Measurements from ENCODE around the gene SLC4A4. TPM values are rescaled to one million over a fixed set of nuclear protein-coding genes. Genes with fewer than 3 reads are reported as not detected.

SLC4A4 gene
- total RNA-seq, 1 donor from 2014 or later, result 3.2 TPM

DNA sequence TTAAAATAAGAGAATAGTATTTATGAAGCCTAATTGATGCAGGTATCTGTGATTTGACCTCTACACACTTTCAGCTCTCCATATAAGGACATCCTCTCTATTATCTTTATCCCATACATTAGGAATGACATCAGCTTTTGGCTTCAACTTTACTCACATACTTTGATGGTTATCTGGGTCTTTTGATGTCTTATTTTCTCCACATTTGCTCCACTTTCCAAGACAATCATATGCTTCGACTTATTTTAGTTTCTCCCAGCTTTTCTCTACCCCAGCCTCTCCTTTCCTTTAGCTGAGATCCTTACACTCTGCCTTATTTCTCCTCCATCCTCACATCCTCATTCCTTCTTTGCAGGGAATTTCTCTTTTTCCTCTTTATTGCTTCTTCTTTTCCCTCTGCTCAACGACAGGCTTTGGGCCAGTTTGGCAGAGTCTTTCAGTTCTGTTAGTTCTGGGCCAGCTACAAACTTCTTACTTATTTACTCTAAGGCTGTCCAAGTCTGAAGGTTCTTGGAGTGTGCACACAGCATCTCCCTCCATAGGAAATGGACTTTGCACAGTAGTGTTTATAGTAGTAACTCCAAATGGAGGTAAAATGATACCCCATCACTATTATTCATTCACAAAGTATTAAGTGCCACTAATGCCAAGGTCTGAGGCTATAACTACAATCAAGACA is 50.5 kb downstream of the SLC4A4 start:
- Histone ChIP-seq H3K4me1 (no peaks in the 10 kb centered on the region), H3K4me3 (no peak overlapping the region), H3K27me3 (no peaks in the 10 kb centered on the region), H3K9me3 (no peaks in the 10 kb centered on the region), H3K36me3 (no peaks in the 10 kb centered on the region), H3K27ac (no peak overlapping the region)
- TF ChIP-seq POLR2A (IDR thresholded peaks at IDR 0.05) (no peak), POLR2AphosphoS5 (IDR thresholded peaks at IDR 0.05; ENCODE audit: insufficient read depth in 1 of 2, low read depth in 1 of 2) (no peak)
- TF ChIP-seq, protein P1, sequence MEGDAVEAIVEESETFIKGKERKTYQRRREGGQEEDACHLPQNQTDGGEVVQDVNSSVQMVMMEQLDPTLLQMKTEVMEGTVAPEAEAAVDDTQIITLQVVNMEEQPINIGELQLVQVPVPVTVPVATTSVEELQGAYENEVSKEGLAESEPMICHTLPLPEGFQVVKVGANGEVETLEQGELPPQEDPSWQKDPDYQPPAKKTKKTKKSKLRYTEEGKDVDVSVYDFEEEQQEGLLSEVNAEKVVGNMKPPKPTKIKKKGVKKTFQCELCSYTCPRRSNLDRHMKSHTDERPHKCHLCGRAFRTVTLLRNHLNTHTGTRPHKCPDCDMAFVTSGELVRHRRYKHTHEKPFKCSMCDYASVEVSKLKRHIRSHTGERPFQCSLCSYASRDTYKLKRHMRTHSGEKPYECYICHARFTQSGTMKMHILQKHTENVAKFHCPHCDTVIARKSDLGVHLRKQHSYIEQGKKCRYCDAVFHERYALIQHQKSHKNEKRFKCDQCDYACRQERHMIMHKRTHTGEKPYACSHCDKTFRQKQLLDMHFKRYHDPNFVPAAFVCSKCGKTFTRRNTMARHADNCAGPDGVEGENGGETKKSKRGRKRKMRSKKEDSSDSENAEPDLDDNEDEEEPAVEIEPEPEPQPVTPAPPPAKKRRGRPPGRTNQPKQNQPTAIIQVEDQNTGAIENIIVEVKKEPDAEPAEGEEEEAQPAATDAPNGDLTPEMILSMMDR (IDR thresholded peaks at IDR 0.05), result no peak
- DNase-seq (ENCODE audit: extremely low spot score in 2 of 2), result no peak
- intact Hi-C loops (cut with DNase I), result no loop called here

DNA sequence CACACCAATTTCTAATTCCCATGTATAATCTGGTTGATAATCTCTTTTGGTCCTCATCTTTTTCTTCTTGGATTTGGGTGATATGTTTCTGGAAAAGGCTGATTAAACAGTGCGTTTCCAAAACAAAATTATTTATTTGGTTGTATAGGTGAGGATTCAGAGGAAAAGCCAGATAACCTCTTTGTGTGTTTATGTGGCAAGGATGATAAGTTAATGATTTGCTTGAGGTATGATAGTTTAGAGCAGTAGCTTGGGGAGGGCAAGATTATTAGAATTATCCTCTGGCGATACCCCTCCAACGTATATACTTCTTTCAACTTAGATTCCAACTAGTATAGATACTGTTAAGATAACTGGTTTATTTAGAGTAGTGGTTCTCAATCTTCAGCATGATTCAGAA is 53.3 kb downstream of the SLC4A4 start:
- TF ChIP-seq, protein P1 (IDR thresholded peaks at IDR 0.05), result no peak
- TF ChIP-seq POLR2A (IDR thresholded peaks at IDR 0.05), result no peak
- no peak for TF ChIP-seq POLR2AphosphoS5 (IDR thresholded peaks at IDR 0.05; ENCODE audit: insufficient read depth in 1 of 2, low read depth in 1 of 2)
- intact Hi-C loops (cut with DNase I), result no loop called here
- Histone ChIP-seq H3K36me3 (no peaks in the 10 kb centered on the region), H3K27me3 (no peaks in the 10 kb centered on the region), H3K9me3 (no peaks in the 10 kb centered on the region), H3K4me1 (no peaks in the 10 kb centered on the region), H3K4me3 (no peak overlapping the region), H3K27ac (no peak overlapping the region)
- DNase-seq (ENCODE audit: extremely low spot score in 2 of 2), result no peak

DNA sequence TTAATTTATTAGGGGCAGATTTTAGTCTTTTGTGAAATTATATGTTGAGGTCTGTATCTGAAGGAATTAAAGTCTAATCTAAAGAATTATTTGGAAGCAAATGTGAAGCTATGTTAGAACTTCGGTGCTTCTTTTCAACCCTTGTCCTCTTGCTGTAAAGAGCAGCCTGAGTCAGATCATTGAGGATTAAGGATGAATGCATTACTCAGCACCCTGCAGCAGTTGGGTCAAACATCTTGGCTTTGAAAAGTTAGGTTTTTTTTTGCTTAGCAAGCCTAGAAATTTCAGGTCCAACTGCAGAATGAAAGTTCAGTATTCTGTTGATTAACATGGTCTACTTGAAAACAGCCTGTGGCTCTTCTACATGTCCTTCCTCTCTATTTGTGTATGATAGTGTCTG is 57.6 kb downstream of the SLC4A4 start:
- TF ChIP-seq POLR2A (IDR thresholded peaks at IDR 0.05) (no peak), POLR2AphosphoS5 (IDR thresholded peaks at IDR 0.05; ENCODE audit: insufficient read depth in 1 of 2, low read depth in 1 of 2) (no peak)
- TF ChIP-seq, protein P1 (IDR thresholded peaks at IDR 0.05), result no peak
- Histone ChIP-seq H3K27ac (no peak overlapping the region), H3K27me3 (no peaks in the 10 kb centered on the region), H3K4me1 (no peaks in the 10 kb centered on the region), H3K36me3 (no peaks in the 10 kb centered on the region), H3K9me3 (no peaks in the 10 kb centered on the region), H3K4me3 (no peak overlapping the region)
- DNase-seq (ENCODE audit: extremely low spot score in 2 of 2), result no peak
- intact Hi-C loops (cut with DNase I), result no loop called here

DNA sequence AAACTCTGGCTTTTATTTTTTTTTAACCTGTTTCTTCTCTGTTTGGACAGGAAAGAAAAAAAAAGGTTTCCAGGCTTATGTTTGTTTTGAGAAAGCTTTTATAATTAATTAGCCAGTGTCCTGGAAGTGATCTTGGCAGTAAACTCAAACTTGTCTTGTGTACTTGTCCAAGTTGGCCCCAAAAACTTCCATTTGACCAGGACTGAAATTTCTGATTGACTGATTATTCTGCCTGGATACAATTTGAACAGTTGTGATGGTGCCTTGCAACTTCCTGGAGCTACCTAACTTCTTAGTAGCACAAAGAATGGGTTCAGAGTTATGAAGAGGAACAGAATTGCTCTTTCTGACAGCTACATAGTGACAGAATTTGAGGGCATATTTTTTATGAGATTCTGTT is 62.0 kb downstream of the SLC4A4 start:
- no peak for DNase-seq (ENCODE audit: extremely low spot score in 2 of 2)
- TF ChIP-seq, protein P1 (IDR thresholded peaks at IDR 0.05), result no peak
- TF ChIP-seq POLR2A (IDR thresholded peaks at IDR 0.05), result no peak
- TF ChIP-seq POLR2AphosphoS5 (IDR thresholded peaks at IDR 0.05; ENCODE audit: insufficient read depth in 1 of 2, low read depth in 1 of 2), result no peak
- no peaks in the 10 kb centered on the region for H3K27me3 ChIP-seq
- H3K9me3 ChIP-seq, result no peaks in the 10 kb centered on the region
- intact Hi-C loops (cut with DNase I), result no loop called here
- H3K36me3 ChIP-seq, result no peaks in the 10 kb centered on the region
- no peak overlapping the region for H3K4me3 ChIP-seq
- H3K4me1 ChIP-seq, result peaks cover 2% of the 10 kb centered on the region
- H3K27ac ChIP-seq, result no peak overlapping the region

DNA sequence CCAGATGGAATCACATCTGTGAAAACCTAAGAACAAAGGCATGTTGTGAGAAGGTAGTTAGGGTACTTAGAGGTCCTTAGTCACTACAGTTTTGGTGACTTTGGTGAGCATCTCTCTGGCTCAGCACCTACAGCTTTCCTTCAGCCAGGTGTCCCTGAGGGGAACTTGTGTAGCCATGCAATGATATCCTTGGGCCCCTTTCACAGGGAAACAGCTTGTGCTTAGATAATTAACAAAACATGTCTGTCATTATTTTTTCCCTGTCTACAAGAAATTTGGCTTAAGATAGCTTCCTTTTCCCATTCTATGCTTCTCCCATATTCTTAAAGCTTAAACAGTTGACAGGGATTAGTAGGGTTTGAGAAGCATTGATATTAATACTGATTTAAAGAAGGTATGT is 63.8 kb downstream of the SLC4A4 start:
- Histone ChIP-seq H3K27ac (no peak overlapping the region), H3K4me3 (no peak overlapping the region), H3K36me3 (no peaks in the 10 kb centered on the region), H3K9me3 (no peaks in the 10 kb centered on the region), H3K27me3 (no peaks in the 10 kb centered on the region), H3K4me1 (peaks cover 9% of the 10 kb centered on the region)
- TF ChIP-seq, protein P1 (IDR thresholded peaks at IDR 0.05), result no peak
- TF ChIP-seq POLR2A (IDR thresholded peaks at IDR 0.05), result no peak
- TF ChIP-seq POLR2AphosphoS5 (IDR thresholded peaks at IDR 0.05; ENCODE audit: insufficient read depth in 1 of 2, low read depth in 1 of 2), result no peak
- intact Hi-C loops (cut with DNase I), result no loop called here
- DNase-seq (ENCODE audit: extremely low spot score in 2 of 2), result no peak

Measured in vagina (tissue), 2 donors.